Stimulated activated CD4-positive, alpha-beta T cell treated with anti-CD3 and anti-CD28 coated beads, Interleukin-15, amount 100 ng/mL, for 48 hours (primary cell): Measurements from ENCODE around the gene STIM2.

Experiments
- DNase-seq, 2 donors: peaks; one replicate each; pipeline ENCODE4 v3.0.0-alpha.2; 2020; ENCODE audit warnings: low read depth in 2 of 2

Gene STIM2

GRCh38 chr4:26837993-26838842 is 22.4 kb upstream of the STIM2 start:
- DNase-seq = no peak

DNA sequence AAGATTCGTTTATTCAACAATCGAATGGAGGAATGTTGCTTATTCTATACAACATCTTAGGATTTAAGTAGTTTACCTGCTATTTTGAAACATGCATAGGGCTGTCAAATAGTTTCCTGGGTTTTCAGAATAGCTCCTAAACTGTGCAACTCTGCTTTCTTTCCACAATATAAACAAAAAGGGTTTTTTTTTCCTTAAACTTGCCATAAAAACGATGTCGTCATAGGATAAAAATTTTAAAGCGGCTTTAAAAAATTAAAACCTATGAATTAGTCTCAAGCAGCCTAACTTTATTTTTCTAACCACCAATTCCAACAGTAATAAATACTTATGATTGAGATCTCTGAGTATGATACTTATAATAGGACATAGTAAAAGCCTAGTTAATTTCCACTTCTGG is 21.6 kb upstream of the STIM2 start:
- no peak for DNase-seq

GRCh38 chr4:26839534-26839951 is 21.1 kb upstream of the STIM2 start:
- DNase-seq = no peak

DNA sequence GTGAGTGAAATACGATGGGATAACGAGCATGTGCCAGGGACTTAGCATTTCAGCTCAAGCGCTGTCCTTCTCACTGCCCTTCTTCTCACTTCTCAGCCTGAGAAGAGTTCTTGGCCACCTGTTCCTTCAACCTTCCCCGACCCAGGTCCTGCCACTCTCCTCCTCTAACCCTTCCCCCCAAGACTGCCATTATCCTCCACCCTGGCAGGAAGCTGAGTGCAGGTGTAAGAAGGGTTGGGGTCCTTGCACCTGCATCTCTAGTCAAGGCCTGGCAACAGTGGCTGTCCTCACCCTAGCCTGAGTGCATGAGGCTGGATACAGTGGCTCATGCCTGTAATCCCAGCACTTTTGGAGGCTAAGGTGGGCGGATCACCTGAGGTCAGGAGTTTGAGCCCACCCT is 19.9 kb upstream of the STIM2 start:
- DNase-seq = no peak

- DNase-seq = no peak
These were observed 17.7 kb upstream of the STIM2 start for GRCh38 chr4:26842911-26843310.

- DNase-seq = no peak
These were observed 10.1 kb upstream of the STIM2 start for GRCh38 chr4:26850528-26850927.

GRCh38 chr4:26851129-26851528 is 9.5 kb upstream of the STIM2 start:
- no peak for DNase-seq

- DNase-seq = no peak
These were observed 5.9 kb upstream of the STIM2 start for GRCh38 chr4:26854701-26855100.

DNA sequence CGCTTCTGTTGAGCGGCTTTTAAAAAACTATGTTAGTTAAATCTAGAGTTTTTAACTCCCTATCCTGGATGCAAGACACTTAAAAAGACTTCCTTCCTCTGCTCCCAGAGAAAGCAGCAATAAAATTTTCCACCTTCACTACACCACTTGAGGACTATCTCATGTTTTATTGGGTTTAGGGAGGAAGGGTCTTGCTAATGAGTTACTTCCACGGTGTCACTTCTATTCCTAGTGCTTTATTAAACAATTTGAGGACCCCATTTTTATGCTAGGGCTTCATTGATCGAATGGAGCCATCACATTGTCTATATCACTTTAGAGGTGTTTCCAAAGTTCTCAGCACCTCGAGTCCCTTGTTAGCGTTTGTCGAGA is 3.7 kb upstream of the STIM2 start:
- DNase-seq = no peak

DNA sequence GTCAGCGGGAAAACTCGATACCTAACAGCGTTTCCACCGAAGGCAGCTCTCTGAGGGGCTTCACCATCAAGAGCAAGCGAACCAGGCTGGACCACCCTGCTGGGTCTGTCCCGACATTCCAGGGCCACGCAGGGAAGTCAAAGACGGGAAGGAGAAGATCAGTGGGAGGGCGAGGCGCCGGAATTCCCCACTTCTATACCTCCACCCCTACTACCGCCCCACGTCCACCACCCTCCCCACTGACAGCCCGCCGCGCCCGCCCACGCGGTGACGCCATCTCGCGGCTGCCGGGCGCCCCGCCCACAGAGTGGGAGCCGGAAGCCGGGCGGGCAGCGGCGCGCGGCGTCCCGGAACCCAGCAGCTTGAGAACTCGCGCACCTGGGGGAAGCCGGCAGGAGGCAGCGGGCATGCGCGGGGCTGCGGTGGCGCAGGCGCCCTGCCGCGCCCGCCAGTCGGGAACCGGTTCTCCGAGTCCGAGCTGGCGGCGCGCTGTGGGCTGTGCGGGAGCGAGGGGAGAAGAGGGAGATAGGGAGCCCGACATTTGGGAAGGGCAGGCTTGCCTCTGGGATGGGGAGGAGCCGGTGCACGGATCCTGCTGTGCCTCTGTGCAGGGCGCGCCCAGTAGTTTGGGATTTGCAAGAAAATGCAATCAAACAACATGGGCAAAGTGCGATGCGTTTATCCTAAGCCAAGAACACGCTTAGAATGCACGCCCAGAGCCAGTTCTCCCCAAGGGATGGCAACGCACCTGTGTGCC is 3.2 kb upstream of the STIM2 start:
- DNase-seq = peak; percentile 83 to 88

DNA sequence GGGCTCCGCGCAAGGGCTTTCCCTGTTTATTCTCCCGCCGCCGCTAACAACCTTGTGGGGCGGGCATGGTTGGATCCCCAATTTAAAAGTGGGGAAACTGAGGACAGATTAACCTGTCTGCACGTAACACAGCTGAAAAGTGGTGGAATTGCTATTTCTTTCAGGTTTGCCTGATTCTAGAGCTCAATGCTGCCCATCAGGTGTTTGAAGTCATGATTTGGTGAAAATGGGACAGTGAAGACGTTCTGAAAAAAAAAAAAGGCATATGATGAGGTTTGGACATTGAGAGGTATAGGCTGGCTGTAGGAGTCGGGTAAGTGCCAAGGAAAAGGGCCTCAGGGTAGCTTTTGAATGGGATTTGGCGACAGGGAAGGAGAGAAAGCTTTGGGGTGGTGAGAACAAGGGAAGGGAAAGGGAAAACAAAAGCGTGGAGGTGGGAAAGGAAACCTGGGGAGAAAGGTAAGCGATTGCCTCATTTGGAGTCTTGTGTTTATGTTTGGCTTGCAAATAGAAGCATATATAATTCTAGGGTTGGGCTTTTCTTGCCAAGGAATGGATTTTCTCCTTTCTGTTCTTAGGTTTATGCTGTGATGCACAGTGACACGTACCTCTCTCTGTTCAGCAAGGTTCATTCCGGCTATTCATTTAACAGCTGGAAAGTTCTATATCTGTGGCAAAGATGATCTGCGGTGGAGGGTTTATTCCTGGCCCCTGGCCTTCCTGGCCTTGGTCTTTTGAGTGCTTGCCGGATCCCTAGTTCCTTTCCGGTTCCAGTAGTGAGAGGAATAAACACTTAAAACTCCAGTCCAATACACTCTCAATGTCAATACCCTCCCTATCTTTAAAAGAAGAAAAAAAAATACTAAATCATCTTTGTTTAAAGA is 2.4 kb upstream of the STIM2 start:
- no peak for DNase-seq

DNA sequence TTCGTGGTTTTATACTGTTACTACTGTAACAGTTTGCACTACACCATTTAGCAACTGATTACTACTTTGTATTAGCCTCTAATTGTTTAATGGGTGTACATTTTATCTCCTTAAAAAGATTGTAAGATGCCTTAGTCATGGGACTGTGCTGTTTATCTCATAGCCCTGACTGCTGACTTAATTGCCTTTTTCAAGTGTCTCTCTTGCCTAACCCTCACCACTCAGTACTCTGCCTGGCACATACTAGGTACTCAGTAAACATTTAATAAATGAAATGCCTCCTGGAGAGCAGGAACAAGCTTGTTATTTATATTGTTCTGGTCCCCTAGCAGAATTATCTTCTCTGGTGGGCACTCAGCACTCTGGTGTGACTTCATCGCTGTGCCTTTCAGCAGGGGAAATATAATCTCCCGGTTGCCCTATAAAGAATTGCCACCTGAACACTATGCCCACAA is 1.7 kb upstream of the STIM2 start:
- DNase-seq = no peak

DNA sequence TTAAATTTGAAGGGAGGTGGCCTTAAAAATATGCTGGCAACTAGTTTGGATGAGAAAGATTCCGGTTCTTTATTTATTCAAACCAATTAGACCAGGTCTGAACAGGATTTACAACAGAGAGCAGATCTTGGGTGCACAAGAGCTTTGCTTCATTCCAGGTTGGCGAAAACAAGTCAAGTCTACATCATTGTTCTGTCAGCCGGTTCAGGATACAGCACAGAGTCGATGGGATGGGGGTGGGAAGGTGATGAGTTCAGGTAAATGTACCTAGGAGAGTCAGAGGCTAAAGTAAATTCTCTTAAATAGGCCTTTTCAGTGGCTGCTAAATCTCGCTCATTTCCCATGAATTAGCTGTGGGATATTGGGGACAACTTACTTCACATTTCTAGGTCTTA is 882 bp upstream of the STIM2 start:
- no peak for DNase-seq

GRCh38 chr4:26860922-26861433 is 337 bp downstream of the STIM2 start:
- DNase-seq = peak in 1 of 2 donors; percentile 35

- DNase-seq = peak; percentile 65 to 66
These were observed 969 bp downstream of the STIM2 start for GRCh38 chr4:26861434-26862186.

DNA sequence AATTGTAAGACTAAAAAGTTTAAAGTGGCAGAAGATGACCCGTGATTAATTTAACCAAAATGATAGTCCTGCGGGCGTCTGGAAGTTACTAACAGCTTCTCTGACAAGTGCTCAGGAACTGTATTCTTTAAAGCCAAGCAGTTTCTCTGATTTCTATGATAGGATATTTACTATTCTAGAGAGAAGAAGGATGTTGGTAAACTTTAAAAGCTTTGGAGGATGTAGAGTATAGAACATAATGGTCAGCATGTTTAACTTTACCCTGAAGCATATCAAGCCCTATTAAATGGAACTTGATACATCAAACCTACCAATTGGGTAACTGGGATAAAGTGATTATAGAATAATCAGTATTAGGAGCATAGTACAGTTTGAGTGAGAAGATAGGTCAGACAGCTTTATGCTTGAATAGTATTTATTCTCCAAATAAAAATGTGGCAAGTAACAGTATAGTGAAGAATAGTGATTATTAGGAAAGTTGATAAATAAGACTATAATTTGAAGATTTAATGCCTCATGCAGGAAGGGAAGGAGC is 1.8 kb downstream of the STIM2 start:
- no peak for DNase-seq

- DNase-seq = no peak
These were observed 2.9 kb downstream of the STIM2 start for GRCh38 chr4:26863512-26863911.

- DNase-seq = no peak
These were observed 4.3 kb downstream of the STIM2 start for GRCh38 chr4:26864899-26865298.

DNA sequence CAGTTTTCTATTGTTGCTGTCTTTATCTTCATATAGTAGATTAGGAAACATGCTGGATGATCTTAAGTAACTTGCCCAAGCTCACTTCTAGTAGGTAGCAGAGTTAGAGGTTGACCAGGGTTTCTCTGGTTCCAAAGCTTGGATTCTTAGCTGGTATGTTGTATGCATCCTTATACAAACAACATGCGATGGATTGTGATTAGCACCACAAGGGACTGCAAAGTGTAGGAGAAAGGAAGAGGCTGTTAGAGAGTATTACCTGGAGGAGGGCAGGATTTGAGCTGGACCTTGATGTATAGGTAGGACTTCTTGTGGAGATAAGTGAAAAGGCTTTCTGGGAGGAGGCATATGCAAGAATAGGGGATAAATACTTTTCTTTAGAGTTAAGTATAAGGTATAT is 5.6 kb downstream of the STIM2 start:
- DNase-seq = no peak

GRCh38 chr4:26866781-26867180 is 6.1 kb downstream of the STIM2 start:
- DNase-seq = no peak
